ENCODE data around the gene HSP90AA1. TPM values are rescaled to one million over a fixed set of nuclear protein-coding genes. Genes with fewer than 3 reads are reported as not detected.
"Not testable (repeated sequence)": the region's sequence is repeated elsewhere in the genome, so short reads cannot be mapped to it uniquely, and the experiment has no call there.

Gene HSP90AA1
- total RNA-seq, 6 experiments from 2014 or later, result 616 to 859 (median 665) TPM

DNA sequence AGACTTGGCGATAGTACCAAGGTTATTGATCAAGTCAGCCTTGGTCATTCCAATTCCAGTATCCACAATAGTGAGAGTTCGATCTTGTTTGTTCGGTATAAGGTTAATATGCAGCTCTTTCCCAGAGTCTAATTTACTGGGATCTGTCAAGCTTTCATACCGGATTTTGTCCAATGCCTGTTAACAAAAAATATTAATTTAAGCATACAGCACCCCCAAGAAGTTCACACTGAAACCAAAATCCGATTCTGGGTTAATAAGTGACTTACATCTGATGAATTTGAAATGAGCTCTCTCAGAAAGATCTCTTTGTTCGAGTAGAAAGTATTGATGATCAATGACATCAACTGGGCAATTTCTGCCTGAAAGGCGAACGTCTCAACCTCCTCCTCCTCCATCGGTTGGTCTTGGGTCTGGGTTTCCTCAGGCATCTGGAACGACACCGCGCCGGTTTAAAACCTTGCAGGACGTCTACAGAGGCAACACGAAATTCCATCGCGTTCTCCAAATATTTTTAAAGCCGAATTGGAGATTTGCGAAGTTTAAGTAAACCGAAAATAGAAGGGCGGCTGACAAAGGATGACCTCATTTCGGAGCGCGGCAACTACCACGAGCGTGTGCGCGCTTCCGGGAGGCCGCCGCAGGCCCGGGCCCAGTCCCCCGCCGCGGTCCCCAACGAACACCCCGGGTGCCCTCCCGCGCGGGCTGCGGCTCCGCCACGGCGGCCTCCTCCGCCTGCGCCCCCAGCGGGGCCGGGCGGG lies 716 bp downstream of the HSP90AA1 start:
- Mint-ChIP-seq H3K4me3 (peak overlapping the region; percentile 97), H3K36me3 (ENCODE audit: low read depth) (peaks cover 50% of the 10 kb centered on the region), H3K27me3 (ENCODE audit: insufficient read depth) (peaks cover 10% of the 10 kb centered on the region), H3K9me3 (no peaks in the 10 kb centered on the region), H3K4me1 (ENCODE audit: low read depth) (peaks cover 57% of the 10 kb centered on the region), H3K27ac (peak overlapping the region; percentile 88)
- DNase-seq, result peak; percentile 41
- TF ChIP-seq, protein P1, sequence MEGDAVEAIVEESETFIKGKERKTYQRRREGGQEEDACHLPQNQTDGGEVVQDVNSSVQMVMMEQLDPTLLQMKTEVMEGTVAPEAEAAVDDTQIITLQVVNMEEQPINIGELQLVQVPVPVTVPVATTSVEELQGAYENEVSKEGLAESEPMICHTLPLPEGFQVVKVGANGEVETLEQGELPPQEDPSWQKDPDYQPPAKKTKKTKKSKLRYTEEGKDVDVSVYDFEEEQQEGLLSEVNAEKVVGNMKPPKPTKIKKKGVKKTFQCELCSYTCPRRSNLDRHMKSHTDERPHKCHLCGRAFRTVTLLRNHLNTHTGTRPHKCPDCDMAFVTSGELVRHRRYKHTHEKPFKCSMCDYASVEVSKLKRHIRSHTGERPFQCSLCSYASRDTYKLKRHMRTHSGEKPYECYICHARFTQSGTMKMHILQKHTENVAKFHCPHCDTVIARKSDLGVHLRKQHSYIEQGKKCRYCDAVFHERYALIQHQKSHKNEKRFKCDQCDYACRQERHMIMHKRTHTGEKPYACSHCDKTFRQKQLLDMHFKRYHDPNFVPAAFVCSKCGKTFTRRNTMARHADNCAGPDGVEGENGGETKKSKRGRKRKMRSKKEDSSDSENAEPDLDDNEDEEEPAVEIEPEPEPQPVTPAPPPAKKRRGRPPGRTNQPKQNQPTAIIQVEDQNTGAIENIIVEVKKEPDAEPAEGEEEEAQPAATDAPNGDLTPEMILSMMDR (IDR thresholded peaks at IDR 0.05), result no peak

DNA sequence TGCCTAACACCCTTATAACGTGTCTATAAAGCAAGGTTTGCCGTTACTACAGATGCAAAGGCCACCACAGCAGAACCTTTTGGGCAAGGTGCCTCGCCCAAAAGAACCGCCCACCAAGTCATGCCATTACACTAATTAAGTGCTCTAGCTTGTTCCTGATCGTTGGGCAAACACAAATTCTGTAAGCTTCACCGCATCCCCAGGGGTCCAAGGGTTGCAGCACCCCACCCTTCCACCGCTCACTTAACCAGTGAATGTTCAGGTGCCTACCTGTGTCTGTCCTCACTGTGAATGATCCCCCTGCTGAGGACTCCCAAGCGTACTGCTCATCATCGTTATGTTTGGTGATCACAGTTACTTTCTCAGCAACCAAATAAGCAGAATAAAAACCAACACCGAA lies 1.4 kb downstream of the HSP90AA1 start:
- Mint-ChIP-seq H3K4me1 (ENCODE audit: low read depth) (peaks cover 57% of the 10 kb centered on the region), H3K9me3 (no peaks in the 10 kb centered on the region), H3K36me3 (ENCODE audit: low read depth) (peaks cover 53% of the 10 kb centered on the region), H3K4me3 (peak overlapping the region; percentile 97), H3K27ac (peak overlapping the region; percentile 88), H3K27me3 (ENCODE audit: insufficient read depth) (peaks cover 10% of the 10 kb centered on the region)
- no peak for DNase-seq
- TF ChIP-seq, protein P1 (IDR thresholded peaks at IDR 0.05), result no peak

DNA sequence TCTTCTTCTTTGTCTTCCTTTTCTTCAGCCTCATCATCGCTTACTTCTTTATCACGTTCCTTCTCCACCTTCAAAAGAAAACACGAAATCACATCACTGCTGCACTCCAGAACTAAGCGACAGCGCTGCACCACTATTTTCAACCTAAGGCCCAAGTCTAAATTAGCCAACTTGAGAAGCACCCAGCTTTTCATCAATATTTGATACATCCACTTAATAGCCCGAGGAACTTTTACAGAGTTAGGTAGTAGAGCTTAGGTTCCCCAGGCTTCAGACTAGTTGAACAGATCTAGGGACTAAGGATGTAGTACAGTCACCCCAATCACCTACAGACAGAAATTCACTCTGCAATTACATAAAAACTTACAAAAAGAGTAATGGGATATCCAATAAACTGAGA lies 1.9 kb downstream of the HSP90AA1 start:
- no peak for DNase-seq
- peaks cover 57% of the 10 kb centered on the region for H3K36me3 Mint-ChIP-seq (ENCODE audit: low read depth)
- H3K4me1 Mint-ChIP-seq (ENCODE audit: low read depth), result peaks cover 57% of the 10 kb centered on the region
- TF ChIP-seq, protein P1 (IDR thresholded peaks at IDR 0.05), result no peak
- no peaks in the 10 kb centered on the region for H3K9me3 Mint-ChIP-seq
- H3K4me3 Mint-ChIP-seq, result peak overlapping the region; percentile 97
- H3K27me3 Mint-ChIP-seq (ENCODE audit: insufficient read depth), result peaks cover 10% of the 10 kb centered on the region
- peak overlapping the region; percentile 88 for H3K27ac Mint-ChIP-seq

DNA sequence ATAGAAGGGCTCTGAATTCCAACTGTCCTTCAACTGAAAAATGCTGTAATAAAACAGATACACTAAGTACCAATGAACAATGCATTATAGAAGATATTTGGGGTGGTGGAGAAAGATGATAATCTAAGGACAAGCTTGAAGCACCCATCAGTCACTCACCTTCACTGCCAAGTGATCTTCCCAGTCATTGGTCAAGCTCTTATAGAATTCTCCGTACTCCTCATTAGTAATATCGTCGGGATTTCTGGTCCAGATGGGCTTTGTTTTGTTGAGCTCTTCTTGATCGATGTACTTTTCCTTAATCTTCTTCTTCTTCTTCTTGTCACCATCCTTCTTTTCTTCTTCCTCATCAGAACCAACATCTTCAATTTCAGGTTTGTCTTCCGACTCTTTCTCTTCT lies 2.3 kb downstream of the HSP90AA1 start:
- Mint-ChIP-seq H3K4me1 (ENCODE audit: low read depth) (peaks cover 54% of the 10 kb centered on the region), H3K36me3 (ENCODE audit: low read depth) (peaks cover 61% of the 10 kb centered on the region), H3K4me3 (peak overlapping the region; percentile 97), H3K27ac (peak overlapping the region; percentile 88)
- not testable (repeated sequence) for DNase-seq; H3K9me3 Mint-ChIP-seq; H3K27me3 Mint-ChIP-seq (ENCODE audit: insufficient read depth)

DNA sequence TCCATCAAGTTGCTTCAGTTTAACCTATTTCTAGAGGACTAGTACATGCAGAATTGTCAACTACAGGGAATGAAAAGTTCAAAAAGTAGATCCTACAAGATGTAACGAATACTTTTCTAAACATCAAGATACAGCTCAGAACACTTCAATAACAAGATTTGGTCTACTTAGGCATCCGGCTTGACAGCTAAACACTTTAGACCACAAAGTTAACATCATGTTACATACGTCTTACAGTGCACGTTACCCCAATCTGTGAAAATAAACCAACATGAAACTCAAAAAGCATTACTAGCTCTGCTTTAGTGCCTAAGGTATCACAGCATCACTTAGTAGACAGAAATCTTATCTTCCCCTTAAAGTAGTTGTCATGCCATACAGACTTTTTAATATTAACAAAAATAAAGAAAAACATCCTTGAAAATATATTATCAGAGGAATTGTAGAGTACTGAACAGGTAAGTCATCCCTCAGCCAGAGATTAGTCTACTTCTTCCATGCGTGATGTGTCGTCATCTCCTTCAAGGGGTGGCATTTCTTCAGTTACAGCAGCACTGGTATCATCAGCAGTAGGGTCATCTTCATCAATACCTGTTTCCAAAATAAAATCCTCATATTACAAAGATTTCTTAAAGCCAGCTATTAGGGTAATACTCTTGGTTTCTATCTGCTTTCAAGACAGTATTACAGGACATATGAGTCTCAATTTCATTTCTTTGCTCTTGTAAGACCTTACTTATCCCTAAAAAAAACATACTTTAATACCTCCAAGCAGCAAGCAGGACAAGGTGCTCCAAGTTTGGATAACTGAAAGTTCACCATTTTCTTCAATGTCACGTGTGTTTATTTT lies 5.4 kb downstream of the HSP90AA1 start:
- H3K9me3 Mint-ChIP-seq, result no peaks in the 10 kb centered on the region

More for the DNA sequence above, 5.4 kb downstream of the HSP90AA1 start:
- Mint-ChIP-seq H3K4me1 (ENCODE audit: low read depth) (peaks cover 42% of the 10 kb centered on the region), H3K27me3 (ENCODE audit: insufficient read depth) (peaks cover 6% of the 10 kb centered on the region; the same call in 1 of the 2 replicates), H3K27ac (peak overlapping the region; percentile 14; the same call in 1 of the 2 replicates), H3K36me3 (ENCODE audit: low read depth) (peaks cover 76% of the 10 kb centered on the region), H3K4me3 (0 out of 2 replicates have a peak overlapping the region, but pooled peaks have one; percentile 24)
- TF ChIP-seq, protein P1 (IDR thresholded peaks at IDR 0.05), result no peak
- no peak for DNase-seq
